Brain pericyte (primary cell): ENCODE data around the gene MRPL10.

Experiments used
- DNase-seq: peaks from one replicate; pipeline ENCODE4 v3.0.0-alpha.2; 2012; ENCODE audit warnings: low read depth, low spot score

MRPL10 gene

DNA sequence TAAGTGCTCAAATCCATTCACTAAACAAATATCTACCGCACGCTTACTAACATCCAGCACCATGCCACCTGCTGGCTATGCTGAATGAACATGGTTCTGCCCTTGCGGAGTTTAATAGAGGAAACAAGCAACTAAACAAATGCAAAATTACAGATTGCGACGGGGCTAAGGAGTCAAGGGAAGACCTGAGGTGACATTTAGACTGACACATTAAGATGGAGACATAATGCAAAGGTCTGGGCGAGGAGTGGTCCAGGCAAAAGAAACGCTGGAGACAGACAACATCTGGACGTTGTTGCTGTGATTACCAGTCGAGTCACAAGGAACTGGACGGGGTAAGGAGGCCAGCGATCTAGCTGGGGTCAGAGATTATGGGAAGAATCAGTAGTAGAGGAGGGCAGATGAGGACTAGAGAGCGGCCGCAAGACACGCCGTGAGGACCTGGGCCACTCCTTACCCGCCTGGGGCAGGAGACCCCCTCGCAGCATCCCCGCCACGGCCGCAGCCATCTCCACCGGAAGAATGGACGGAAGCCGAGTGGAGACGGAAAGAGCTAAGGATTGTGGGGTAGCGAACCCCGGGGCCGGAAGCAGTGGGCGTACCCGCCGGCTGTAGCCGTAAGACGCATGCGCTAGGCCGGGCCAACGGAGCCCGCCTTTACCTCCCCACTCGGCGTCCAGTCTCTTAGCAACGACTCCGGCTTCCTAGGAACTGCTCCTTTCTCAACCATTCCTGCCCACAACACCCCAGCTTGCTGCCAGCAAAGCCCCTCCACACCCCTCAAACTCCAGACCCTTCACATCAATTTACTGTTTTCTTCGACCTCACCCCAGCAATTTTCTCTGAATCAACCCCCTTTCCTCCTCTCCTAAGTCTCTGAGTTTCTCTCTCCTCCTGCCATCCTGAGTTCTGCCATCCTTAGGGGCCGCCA is at the start of gene MRPL10, which contains the start of gene LRRC46:
Gene MRPL10 (minus strand): TSS at position 539 of the 931 bp plus-strand sequence. CDS start 30 bp downstream, at position 509.
Gene LRRC46 (plus strand): TSS at position 668 of the 931 bp plus-strand sequence. CDS start 320 bp downstream, outside the sequence.
- DNase-seq, result peak; percentile 79

DNA sequence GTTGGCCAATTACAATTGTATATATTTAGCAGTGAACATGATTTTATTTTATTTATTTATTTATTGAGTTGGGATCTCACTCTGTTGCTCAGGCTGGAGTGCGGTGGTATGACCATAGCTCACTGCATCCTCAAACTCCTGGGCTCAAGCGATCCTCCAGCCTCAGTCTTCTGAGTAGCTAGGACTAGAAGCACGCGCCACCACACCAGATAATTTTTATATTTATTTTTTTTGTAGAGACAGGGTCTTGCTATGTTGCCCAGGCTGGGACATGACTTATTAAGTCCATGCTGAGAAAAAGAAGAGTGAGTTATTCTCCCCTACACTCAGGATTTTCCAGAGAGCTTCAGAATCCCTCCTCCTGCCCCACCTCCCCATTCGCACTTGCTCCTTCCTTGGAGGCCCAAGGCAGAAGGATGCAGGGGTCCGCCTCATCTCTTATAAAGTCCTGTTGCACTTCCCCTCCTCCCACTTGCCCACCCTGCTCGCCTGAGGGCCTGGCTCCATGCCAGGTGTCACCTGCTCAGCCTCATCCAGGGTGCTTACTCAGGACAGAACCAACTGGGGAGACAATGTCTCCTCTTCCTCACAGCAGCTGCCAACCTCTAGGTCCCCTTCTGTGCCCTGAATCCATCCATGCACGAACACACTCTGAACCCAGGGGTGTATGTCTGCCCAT is 48.6 kb upstream of the MRPL10 start:
- DNase-seq, result no peak

DNA sequence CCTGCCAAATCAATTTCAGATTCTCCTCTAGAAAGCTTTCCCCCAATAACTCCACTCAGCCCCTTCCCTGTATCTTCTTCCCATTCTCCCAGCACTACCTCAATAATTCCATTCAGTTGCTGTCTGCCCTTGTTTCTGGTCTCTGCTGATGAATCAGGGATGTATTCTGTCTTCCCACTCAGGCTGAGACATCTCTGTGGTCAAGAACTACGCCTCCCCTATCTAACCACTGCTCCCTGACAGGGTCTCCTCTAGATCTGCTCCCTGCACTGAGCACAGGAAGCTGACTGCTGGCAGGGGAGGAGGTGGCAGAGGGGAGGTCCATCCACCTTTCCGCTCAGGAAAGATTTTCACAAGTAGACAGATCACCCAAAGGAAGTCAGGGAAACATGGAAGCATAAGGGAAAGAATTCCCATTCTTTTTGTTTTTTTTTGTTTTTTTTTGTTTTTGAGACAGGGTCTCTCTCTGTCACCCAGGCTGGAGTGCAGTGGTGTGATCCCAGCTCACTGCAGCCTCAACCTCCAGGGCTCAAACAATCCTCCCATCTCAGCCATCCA is 47.8 kb upstream of the MRPL10 start:
- DNase-seq, result no peak

DNA sequence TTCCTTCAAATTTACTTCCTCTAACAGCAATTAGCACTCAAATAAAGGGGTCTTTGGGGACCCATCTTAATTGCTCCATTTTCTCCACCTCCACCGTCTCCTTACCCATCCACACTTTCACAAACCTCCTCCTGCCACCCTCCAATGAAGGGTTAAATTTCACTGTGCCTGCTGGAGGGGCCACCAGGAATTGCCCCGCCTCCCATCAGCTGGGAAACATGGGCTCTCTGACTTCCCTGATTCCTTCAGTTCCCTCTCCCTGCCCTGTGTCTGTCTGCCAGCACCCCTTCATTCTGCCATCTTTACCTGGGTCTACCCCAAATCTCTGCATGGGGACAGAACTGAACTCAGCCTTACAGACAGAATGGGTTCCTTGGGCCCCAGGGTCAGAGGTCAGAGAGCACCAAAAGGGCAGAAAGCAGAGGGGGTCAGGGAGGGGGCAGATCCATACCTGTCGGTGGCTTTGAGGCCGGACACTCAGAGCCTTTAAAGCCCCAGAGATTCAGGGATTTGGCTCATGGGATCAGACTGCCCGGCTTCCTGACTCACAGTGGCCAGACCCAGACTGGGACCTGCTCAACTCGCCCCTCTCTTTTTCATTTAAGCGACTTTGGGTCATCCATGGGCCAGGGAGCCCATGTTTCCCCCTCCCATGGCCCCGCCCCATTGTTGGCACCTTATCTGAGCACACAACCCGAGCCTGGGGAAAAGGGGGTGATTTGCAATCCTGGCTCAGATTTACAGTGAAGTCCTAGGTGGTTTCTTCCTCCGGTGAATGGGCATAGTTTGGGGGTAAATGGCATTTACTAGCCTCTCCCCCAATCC is 47.1 kb upstream of the MRPL10 start:
- no peak for DNase-seq

DNA sequence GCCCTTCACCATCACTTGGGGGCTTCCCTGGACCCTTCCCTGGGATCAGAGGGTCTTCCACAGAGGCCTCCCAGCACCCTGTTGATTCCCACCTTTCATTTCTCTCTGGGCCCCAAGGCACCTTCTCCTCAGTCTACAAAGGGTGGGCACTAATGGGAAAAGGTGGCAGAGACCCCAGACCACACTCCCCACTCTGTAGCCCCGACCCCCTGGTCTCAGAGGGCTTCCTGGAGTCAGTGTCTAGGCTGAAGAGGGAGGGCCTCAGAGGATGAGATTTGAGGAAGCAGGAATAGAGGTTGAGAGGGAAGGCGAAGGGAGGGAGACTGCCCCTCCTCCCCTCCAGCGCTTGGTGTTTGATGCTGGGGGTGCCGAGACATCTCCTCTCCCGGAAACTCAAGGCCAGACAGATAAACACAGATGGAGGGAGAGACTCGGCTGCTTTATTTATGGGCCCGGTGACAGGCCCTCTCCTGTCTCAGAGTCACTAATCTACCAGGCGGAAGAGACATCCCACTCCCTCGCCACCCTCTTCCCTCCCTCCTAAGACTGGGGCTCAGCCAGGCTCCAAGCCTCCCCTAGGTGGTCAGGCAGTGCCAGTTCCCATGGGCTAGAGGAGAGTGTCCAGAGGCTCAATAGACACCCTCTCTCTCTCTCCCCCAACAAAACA is 46.2 kb upstream of the MRPL10 start:
- no peak for DNase-seq

DNA sequence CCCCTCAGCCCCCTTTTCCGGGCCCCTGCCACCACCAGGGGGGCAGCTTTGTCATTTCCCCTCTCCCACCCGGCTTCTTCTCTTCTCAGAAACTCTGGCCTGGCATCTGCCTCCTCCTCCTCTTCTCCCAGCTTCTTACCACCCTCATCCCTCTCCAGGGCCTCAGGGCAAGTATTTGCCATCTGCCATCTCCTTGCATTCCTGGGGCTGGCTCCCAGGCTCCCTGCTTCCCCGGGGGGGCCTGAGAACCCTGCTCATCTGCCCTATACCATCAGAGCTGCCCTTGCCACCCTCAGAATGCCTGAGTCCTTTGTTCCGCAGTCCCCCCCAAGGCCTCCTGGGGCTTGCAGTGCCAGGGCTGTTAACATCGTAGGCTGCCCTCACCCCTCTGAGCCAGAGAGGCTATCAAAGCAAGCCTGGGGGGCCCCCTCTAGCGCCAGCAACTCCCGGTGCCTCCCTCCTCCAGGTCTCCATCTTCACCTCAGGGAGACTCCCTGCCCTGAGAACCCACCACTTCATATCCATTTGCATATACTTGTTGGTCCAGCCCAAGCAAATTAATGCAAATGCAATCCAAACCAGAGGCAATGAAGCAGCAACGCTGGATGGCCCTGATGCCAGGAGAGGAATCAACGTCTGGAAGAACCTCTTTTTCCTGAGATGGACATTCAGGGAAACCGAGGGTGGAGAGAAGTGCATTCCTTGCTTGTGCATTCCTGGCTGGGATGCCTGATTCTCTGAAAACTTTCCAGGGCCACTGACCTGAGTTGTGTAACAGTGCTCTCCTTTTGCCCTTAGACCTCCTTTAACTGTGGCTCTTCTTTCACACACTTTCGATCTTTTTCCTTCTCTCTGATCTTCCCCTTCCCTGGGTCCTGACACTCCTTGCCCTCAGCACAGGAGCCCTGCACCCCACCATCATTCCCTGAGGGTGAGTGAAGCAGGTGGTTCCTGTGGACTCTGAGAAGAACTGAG is 44.0 kb upstream of the MRPL10 start:
- DNase-seq, result no peak

DNA sequence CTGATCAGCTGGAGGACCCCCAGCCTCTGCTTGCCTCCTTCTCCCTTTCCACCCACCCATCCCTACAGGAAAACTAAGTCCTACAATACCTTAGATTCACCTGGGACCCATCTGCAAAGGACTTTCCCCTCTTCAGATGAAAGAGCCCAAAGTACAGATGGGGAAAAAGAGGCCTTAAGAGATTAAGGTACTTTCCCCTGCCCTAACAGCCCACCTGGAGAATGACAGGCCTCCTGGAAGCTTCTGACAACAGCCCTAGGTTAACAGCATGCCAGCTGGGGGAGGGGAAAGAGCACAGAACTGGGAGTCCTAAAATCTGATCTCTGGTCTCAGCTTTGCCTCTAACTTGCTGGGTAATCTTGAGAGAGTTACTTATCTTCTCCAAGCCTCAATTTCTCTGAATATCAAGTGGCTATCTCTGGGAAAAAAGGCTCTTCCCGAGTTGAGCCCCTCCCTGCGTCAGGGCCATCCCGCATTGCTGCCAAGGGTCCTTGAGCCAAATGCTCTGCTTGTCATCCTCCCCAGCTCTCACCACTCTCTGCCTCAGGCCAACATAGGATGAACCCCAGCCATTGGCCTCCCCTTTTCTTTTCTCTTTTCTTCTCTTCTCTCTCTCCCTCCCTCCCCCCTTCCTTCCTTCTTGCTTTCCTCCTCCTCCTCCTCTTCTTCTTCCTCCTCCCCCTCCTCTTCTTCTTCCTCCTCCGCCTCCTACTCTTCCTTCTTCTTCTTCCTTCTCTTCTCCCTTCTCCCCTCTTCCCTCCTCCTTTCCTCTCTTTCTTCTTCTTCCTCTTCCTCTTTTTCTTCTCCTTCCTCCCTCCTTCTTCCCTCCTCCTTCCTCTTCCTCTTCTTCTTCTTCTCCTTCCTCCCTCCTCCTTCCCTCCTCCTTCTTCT is 42.1 kb upstream of the MRPL10 start:
- no peak for DNase-seq

DNA sequence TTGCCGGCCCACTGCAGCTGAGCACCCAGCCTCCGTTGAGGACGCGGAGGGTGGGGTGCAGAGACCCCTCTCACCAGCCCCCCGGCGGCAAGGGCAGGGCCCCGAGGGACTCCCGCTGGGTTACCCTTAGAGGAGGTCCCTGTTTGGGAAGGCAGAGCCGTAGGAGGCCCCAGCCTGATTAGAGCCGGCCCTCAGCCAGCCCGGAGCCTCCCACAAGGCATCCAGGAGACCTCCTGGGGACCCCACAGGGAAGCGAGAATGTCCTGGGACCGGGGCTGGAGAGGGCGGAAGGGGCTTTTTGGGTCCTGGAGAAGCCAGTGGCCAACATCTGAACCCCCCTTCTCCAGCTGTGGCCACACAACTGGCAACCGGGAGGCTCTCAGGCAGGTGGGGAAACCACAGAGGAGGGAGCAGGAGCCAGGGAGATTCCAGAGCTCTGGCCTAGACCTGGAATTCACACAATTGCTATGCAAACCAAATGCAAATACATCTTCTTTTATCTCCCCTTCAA is 41.4 kb upstream of the MRPL10 start:
- DNase-seq, result no peak

DNA sequence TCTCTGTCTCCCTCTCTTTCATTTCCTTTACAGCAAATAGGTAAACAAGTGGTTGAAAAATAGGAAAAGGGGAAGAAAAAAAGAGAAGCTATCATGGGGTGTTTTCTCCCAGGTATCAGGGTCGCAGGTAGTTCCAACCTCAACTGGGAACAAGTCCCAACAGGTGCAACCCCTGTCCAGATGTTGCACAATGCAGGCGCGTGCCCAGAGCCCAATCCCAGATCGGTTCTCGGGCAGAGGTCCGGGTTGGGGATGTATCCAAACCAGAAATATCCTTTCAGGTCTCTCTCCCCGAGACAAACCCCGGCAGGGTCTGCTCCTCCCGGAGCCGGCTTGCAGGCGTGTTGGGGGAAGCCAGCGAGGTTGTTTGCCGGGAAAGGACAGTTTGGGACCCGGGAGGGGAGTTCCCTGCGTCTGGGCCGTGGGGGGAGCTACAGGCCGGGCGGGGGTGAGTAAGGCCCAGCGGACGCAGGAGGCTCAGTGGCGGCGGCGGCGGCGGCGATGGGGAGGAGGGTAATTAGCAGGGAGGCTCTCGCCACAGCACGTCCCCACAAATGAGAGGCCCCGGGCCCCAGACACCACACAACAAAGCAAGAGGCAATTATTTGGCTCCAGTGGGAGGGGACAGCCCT is 40.8 kb upstream of the MRPL10 start:
- DNase-seq, result no peak

DNA sequence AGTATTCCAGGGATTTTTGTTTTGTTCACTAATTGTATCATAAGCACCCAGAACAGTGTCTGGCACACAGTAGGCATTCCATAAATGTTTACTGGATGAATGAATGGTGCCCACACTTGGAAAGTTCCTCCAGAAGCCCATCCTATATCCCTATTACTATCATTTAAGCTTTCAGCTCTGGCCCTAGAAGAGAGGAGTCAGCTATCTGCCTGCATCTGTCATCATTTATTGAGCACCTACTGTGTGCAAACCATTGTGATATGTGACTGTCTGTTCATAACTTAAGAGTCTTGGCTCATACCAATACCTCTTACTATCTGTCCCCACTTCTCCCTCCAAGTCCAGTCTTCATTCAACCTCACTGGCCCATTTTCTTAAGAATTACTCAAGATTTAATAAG is 39.7 kb upstream of the MRPL10 start:
- DNase-seq, result no peak

DNA sequence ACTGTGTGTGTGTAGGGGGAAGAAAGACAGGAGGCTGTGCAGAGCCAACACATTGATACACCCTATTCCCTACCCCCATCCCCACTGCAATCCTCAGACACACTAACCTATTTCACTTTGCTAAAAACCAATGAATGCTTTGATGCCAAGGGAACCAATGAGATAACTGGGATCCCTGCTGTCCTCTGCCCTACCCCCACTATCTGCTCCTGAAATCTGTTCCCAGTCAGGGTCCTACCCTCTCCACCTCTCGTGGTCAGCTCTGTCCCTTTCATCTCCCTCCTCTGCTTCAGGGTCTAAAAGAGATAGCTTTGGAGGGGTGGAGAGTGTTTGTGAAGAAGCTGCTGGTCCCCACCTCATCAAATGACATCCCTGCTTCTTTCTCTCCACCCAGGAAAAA is 38.7 kb upstream of the MRPL10 start:
- no peak for DNase-seq

DNA sequence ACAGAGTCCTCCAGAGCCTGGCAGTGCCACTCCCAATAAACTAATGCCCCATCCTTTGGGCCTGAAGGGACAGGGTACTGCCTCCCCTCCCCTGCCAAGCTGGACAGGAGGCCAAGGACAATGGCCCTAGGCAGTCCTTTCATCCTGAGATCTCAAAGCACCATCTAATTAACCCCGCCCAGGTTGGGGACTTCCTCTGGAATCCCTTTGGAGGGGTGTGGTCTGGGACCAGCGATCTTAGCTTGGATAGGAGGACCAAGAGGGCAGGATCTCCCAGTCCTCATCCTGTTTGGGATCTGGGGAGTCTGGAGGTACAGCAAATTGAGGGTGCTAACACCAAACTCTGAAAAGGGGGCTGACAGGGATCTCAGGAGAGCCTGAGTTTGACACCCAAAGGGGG is 37.8 kb upstream of the MRPL10 start:
- DNase-seq, result no peak

DNA sequence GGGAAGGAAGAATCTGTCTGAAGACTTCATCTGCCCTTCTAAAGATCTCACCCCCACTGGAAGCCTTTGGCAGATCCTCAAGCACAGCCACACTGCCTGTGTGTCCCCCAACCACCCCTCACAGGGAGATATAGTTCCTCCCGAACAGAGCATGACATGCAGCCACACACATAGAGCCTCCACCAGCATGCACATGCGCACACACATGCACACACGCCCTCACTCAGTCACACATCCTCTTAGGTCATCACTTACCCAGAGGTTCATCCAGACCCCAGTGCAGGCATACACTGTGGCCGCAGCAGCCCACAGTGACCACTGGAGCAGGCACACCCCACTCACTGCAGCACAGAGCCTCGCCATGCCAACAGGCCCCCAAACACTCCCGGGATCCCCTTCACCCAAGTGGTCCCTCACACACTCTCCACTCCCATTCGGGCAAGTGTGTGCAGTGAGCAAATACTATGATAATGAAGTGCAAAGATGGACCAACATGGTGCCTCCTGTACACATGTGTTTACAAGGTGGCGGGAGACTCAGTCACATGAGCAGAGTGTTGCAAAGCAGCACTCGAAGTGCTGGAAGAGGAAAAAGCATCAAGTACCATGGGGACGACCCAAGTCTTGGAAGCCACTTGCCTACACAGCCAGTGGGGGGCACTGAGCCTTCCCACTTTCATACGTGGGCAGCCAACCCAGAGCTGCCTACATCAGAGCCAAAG is 36.6 kb upstream of the MRPL10 start:
- DNase-seq, result no peak

DNA sequence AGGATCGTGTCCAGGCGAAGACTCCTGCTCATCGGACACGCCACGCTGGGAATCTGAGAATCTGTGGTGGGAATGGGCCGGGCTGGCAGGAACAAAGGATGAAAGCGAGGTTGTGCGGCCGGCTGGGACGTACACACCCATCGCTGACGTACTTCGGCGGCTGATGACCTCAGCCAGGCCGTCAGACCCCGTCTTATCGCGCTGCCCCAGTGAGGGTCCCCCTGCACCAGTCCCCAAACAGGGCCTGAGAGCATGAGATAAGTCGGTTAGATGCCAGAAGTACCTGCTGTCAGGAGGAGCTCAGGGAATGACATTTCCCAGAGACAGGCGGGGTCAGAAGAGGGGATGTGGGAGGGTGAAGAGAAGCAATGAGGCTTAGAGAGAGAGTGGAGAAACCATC is 35.6 kb upstream of the MRPL10 start:
- no peak for DNase-seq

DNA sequence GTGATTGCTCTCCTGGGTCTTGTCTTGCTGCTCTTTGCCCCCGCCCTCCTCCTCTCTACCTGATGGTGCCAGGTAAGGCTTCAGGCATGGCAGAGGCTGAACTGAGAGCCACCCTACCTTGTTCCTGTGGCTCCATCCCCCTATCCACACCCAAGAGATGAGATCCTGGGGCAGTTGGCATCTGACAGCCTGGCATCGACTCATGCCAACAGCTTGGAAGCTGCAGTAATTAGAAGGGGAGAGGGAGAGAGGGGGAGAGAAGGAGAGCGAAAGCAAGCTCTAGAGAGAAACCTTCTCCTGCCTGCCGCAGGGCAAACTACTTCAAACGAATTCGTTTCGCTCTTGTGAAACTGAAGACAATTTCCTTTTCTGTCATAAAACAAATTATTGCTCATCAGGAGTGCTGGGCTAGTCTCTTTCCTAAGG is 33.5 kb upstream of the MRPL10 start:
- DNase-seq, result no peak

DNA sequence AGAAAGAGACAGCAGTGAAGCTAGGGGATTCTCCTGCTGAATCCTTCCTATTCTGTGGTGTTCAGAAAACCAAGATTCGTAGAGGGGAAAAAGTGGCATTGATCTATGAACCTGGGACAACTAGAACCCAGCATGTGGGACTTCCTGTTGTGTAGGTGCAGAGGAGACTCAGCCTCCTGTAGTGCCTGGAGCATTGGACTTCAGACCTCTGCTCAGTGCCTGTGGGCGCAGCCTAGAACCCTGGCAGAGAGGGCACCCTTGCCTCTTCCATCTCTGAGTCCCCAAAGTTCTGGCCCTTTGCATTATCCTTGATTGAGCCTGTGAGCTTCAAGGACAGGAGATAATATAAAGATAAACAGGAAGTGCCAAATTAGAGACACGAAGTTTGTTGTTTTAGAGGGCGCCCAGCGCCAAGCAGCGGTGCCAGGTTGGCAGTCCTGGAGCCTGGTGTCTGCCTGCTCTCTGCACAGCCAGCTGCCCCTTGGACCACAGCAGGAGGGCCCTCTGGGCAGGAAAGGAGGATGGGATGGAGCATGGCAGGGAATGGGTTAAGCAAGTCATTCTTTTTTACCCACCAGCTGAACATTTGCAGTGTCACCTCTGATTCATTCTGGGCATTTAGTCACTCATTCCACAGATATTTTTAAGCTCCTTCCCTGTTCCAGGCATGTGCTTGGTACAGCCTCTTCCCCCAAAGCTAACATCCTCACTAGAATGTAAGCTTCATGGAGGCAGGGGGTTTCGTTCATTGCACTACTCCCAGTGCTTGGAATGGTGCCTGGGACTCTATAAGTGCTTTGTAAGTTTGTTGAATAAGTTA is 31.5 kb upstream of the MRPL10 start:
- DNase-seq, result no peak

DNA sequence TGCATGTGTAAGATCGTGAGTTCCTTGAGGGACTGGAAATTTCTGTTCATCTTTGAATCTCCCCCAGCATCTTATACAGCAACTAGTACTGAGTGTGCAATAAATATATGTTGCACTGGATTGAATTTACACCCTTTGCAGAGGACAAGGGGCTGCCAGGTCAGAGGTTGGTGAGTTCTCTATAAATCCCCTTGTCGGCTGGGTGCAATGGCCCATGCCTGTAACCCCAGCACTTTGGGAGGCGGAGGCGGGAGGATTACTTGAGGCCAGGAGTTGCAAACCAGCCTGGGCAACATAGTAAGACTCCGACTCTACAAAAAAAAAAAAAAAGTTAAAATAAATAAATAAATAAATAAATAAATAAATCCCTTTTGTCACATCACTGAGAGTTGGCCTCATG is 29.0 kb upstream of the MRPL10 start:
- no peak for DNase-seq
